Mucosa of stomach (tissue), 1 donor: ENCODE results near the gene S1PR2.
"Not testable (repeated sequence)": the region's sequence is repeated elsewhere in the genome, so short reads cannot be mapped to it uniquely, and the experiment has no call there.

Source experiments
- H3K27me3 ChIP-seq: one replicate; pipeline ENCODE4 v1.7.0; 2013; ENCODE audit warnings: mild to moderate bottlenecking, low read length; ENCODE audit not compliant: control insufficient read depth, insufficient read depth
- H3K36me3 ChIP-seq: one replicate; pipeline ENCODE4 v1.7.0; 2013; ENCODE audit warnings: low read length; ENCODE audit not compliant: control insufficient read depth, insufficient read depth
- H3K4me1 ChIP-seq: one replicate; pipeline ENCODE4 v1.7.0; 2013; ENCODE audit warnings: mild to moderate bottlenecking, low read length; ENCODE audit not compliant: control insufficient read depth, insufficient read depth
- H3K4me3 ChIP-seq: one replicate; pipeline ENCODE4 v1.7.0; 2013; ENCODE audit warnings: low read length
- H3K9ac ChIP-seq: one replicate; pipeline ENCODE4 v1.7.0; 2013; ENCODE audit warnings: mild to moderate bottlenecking, low read length, moderate library complexity
- H3K9me3 ChIP-seq: one replicate; pipeline ENCODE4 v1.7.0; 2013; ENCODE audit warnings: mild to moderate bottlenecking, low read length, moderate library complexity; ENCODE audit not compliant: control insufficient read depth
- donor health status: Pancreatic carcinoma.

S1PR2 gene

DNA sequence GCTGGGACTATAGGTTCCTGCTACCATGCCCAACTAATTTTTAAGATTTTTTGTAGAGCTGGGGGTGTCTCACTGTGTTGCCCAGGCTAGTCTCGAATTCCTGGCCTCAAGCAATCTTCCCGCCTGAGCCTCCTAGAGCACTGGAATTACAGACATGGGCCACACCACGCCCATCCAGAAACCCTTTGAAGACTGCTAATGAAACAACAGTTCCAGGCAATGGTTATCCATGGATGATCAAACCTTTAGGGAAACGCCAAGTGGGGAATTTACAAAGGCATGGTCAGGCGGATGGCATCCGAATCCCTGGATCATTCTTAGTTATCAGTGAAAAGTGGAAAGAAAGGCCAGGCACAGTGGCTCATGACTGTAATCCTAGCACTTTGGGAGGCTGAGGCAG lies 19.4 kb downstream of the S1PR2 start:
- H3K9me3 ChIP-seq = no peaks in the 10 kb centered on the region
- no peak overlapping the region for H3K9ac ChIP-seq
- no peaks in the 10 kb centered on the region for H3K36me3 ChIP-seq
- H3K4me3 ChIP-seq = no peak overlapping the region
- no peaks in the 10 kb centered on the region for H3K4me1 ChIP-seq
- H3K27me3 ChIP-seq = no peaks in the 10 kb centered on the region

DNA sequence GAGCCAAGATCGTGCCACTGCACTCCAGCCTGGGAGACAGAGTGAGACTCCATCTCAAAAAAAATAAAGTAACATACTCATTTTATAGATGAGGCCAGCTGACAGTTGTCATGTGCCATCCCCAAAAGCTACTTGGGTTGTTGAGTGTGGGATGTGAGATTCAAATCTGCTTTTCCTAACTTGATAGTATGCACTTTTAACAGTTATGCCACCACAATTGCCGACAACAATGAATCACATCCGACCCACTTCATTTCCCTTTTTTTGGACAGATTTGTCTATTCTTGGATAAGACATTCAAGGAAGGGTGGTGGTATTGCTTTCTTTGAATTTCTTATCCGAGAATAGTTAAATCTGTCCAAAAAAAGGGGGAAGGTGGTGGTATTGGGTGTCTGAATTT lies 20.1 kb downstream of the S1PR2 start:
- Histone ChIP-seq H3K9ac (no peak overlapping the region), H3K9me3 (no peaks in the 10 kb centered on the region), H3K27me3 (no peaks in the 10 kb centered on the region), H3K4me3 (no peak overlapping the region), H3K36me3 (no peaks in the 10 kb centered on the region), H3K4me1 (no peaks in the 10 kb centered on the region)

DNA sequence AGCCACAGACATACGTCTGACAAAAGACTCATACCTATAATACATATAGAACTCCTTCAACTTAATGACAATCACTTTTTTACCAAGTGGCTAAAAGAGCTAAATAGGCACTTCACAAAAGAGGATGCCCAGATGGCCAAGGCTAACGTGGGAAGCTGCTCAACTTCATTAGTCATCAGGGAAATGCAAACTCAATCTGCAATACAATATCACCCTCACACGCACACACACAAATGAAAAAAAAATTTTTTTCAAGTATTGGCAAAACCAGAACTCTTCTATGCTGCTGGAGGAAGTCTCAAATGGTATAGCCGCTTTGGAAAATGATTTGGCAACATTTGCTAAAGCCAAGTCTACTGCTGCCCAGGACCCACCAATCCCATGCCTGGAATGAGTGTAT lies 21.8 kb downstream of the S1PR2 start:
- Histone ChIP-seq H3K4me3 (no peak overlapping the region), H3K4me1 (no peaks in the 10 kb centered on the region), H3K36me3 (no peaks in the 10 kb centered on the region), H3K9me3 (no peaks in the 10 kb centered on the region), H3K9ac (no peak overlapping the region), H3K27me3 (no peaks in the 10 kb centered on the region)

DNA sequence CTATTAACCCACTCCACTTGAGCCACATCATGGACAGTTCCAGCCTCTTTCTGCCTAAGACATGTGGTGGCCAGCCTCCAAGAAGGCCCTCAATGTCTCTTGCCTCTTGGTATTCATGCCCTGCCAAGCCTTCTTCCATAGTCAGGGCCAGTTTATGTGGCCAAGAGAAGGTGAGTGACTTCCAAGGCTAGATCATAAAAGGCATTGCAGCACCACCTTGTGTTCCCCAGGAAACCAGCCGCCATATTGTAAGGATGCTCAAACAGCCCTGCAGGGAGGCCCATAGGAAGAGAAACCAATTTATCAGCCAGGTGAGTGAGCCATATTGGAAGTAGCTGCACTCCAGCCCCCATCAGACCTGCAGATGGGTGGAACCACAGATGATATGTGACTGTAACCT lies 24.1 kb downstream of the S1PR2 start:
- no peaks in the 10 kb centered on the region for H3K4me1 ChIP-seq
- no peaks in the 10 kb centered on the region for H3K36me3 ChIP-seq
- no peaks in the 10 kb centered on the region for H3K9me3 ChIP-seq
- no peaks in the 10 kb centered on the region for H3K27me3 ChIP-seq
- H3K9ac ChIP-seq = no peak overlapping the region
- no peak overlapping the region for H3K4me3 ChIP-seq

DNA sequence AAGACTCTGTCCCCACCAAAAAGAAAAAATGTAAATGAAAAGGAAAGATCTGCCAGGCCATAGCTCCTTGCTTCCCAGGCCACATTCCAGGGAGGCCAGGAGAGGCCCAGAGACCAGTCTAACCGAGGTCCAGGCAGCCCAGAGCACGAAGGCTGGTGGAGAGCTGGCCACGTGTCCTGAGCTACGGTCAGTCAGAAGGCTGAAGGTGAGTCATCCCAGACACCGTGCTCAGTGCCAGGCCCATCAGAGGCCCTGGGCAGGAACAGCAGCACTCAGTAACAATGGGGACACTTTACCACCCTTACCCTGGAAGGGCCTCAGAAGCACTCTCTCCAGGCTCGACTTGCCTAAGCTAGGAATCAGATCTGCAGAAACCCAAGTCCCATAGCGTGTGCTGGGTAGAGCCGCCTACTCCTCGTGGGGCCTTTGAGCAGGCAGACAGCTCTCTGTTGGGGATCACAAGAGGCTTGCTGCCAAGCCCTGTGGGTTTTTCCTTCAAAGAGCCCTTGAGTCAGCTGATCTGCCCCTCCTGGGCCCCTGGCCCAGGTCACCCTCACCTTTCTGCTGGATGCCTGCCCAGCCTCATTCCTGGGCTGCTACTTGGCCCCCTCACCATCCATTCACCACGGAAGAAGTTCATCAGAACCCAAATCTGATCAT lies 24.8 kb downstream of the S1PR2 start:
- no peaks in the 10 kb centered on the region for H3K9me3 ChIP-seq
- no peaks in the 10 kb centered on the region for H3K36me3 ChIP-seq
- H3K4me1 ChIP-seq = no peaks in the 10 kb centered on the region
- H3K4me3 ChIP-seq = no peak overlapping the region
- H3K9ac ChIP-seq = no peak overlapping the region
- no peaks in the 10 kb centered on the region for H3K27me3 ChIP-seq

DNA sequence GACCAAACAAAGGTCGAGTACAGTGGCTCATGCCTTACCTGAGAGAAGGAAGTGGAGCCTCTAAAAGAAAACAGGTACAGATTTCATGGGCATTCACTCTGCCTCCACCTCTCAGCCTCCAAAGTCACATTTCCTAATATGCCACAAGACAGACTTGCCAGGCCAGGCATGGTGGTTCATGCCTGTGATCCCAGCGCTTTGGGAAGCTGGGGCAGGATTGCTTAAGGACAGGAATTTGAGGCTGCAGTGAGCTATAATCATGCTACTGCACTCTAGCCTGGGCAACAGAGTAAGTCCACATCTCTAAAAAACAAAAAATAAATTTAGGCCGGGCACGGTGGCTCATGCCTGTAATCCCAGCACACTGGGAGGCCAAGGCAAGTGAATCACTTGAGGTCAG lies 25.5 kb downstream of the S1PR2 start:
- Histone ChIP-seq H3K9me3 (no peaks in the 10 kb centered on the region), H3K36me3 (no peaks in the 10 kb centered on the region), H3K9ac (no peak overlapping the region), H3K27me3 (no peaks in the 10 kb centered on the region), H3K4me3 (no peak overlapping the region), H3K4me1 (no peaks in the 10 kb centered on the region)

DNA sequence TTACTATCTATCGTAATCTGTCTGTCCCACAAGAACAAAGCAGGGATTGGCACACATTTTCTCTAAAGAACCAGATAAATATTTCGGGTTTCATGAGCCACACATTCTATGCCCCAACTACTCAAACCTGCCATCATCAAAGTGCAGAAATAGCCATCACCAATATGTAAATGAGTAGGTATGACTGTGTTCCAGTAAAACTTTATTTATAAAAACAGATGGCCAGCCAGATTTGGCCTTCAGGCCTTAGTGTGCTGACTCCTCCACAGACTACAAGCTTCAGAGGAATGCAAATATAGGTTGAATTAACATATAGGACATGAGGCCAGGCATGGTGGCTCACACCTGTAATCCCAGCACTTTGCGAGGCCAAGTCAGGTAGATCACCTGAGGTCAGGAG lies 27.4 kb downstream of the S1PR2 start:
- Histone ChIP-seq H3K9me3 (no peaks in the 10 kb centered on the region), H3K4me1 (no peaks in the 10 kb centered on the region), H3K4me3 (no peak overlapping the region), H3K36me3 (no peaks in the 10 kb centered on the region), H3K27me3 (no peaks in the 10 kb centered on the region), H3K9ac (no peak overlapping the region)

DNA sequence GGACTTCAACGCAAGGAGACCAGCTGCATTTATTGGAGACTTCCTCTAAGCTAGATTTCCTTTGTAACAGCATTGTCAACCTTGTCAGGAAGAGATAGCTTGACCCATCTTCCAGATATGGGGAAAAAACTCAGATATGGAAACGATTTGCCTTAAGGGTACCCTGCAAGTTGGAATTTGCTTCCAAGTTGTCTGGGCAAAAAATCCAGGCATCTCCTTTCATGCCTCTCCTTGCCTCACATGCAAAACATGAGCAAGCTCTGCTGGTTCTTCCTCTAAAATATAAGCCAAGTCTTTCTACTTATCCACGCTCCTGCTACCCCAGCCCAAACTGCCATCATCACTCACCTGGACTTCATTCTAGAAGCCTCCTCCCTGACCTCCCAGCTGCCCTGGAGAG lies 30.0 kb downstream of the S1PR2 start:
- H3K9ac ChIP-seq = no peak overlapping the region
- H3K4me3 ChIP-seq = no peak overlapping the region
- H3K9me3 ChIP-seq = no peaks in the 10 kb centered on the region
- H3K36me3 ChIP-seq = no peaks in the 10 kb centered on the region
- H3K4me1 ChIP-seq = no peaks in the 10 kb centered on the region
- H3K27me3 ChIP-seq = no peaks in the 10 kb centered on the region

DNA sequence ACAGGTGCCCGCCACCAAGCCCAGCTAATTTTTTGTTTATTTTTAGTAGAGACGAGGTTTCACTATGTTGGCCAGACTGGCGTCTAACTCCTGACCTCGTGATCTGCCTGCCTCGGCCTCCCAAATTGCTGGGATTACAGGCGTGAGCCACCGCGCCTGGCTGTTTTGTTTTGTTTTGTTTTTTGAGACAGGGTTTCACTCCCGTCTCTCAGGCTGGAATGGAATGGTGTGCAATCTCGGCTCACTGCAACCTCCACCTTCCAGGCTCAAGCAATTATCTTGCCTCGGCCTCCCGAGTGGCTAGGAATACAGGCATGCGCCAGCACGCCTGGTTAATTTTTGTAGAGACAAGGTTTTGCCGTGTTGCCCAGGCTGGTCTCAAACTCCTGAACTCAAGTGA lies 31.0 kb downstream of the S1PR2 start:
- H3K9me3 ChIP-seq, H3K9ac ChIP-seq, H3K4me1 ChIP-seq, H3K27me3 ChIP-seq, H3K36me3 ChIP-seq, H3K4me3 ChIP-seq: not testable (repeated sequence)

DNA sequence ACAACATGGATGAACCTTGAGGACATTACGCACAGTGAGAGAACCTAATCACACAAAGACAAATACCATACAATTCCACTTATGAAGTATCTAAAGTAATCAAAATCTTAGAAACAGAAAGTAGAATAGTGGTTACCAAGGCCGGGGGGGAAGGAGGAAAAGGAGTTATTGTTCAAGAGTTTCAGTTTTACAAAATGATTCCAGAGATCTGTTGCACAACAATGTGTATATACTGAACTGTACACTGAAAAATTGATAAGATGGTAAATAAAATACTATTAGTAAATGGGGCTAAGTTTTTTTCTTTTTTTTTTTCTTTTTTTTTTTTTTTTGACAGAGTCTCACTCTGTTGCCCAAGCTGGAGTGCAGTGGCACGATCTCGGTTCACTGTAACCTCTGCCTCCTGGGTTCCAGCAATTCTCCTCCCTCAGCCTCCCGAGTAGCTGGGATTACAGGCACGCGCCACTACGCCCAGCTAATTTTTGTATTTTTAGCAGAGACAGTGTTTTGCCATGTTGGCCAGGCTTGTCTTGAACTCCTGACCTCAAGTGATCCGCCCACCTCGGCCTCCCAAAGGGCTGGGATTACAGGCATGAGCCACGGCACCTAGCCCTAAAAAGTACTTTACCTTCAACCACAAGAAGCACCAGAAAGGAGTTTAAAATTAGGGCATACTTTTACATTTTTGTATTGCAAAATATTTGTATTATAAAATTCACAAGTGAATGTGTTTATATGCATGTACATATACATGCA lies 32.1 kb downstream of the S1PR2 start:
- not testable (repeated sequence) for H3K4me1 ChIP-seq, H3K27me3 ChIP-seq, H3K4me3 ChIP-seq, H3K9me3 ChIP-seq, H3K36me3 ChIP-seq, H3K9ac ChIP-seq

DNA sequence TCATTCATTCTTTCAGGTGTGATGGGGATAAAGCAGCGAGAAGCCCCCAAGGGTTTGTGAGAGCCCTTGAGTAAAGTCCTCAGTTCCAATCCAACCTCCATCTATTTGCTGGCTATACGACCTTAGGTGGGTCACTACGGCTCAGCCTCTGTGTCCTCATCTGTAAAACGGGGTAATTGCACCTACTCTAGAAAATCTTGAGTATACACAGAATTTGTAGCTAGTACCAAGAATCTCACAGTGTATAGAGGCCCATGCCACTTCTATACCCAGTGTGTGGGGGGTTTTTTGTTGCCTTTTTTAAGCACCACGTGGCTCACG lies 36.0 kb downstream of the S1PR2 start:
- peaks cover 9% of the 10 kb centered on the region for H3K4me1 ChIP-seq

DNA sequence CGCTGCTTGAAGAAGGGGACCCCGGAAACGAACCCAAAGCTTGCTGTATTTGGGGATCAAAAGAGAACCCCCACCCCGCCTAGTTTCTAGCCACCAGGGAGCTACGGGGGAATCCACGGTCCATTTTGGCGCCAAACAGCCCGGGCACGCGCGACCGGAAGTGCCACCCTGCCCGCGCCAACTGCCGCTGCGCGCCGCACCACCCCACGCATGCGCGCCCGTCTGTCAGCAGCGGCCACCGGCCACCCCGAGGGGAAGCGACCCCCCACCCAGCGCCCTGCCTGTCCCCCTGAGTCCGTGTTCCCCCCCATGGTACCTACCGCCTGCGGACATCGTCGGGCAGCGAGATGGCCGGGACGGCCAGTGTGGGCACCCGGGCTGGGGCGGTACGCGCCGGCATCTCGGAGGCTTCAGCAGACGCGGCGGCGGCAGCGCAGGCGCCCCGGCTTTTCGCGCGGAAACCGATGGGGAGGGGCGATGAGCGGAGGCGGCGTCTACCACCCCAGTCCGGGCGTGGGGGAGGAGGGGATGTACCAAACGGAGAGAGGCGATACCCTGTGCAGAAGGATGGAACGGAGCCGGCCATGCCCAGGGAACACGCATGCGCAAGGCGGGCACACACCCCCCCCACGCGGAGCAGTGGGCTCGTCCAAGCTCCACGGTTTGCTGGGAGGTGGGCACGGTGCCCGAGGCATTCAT lies 36.5 kb downstream of the S1PR2 start, which contains the start of gene DNMT1:
TSS of gene DNMT1 (minus strand) at position 454 of the 699 bp plus-strand sequence. CDS start at position 400, 54 bp downstream.
- H3K4me3 ChIP-seq = peak within 1 kb of the TSS; percentile 48
- peaks cover 4% of the 10 kb centered on the region for H3K36me3 ChIP-seq
- H3K27me3 ChIP-seq = no peaks in the 10 kb centered on the region
- peak within 1 kb of the TSS; percentile 79 for H3K9ac ChIP-seq
- H3K4me1 ChIP-seq = peaks cover 9% of the 10 kb centered on the region
- no peaks in the 10 kb centered on the region for H3K9me3 ChIP-seq

More for the DNA sequence above, 36.0 kb downstream of the S1PR2 start:
- Histone ChIP-seq H3K27me3 (no peaks in the 10 kb centered on the region), H3K9ac (no peak overlapping the region), H3K36me3 (peaks cover 2% of the 10 kb centered on the region), H3K9me3 (no peaks in the 10 kb centered on the region), H3K4me3 (peak overlapping the region; percentile 48)
